ENCODE measurements around the gene NOP56. TPM values are rescaled to one million over a fixed set of nuclear protein-coding genes. Genes with fewer than 3 reads are reported as not detected.
"Not testable (repeated sequence)": the region's sequence is repeated elsewhere in the genome, so short reads cannot be mapped to it uniquely, and the experiment has no call there.

NOP56 gene
- total RNA-seq, 1 experiment from 2014 or later = 350 TPM

DNA sequence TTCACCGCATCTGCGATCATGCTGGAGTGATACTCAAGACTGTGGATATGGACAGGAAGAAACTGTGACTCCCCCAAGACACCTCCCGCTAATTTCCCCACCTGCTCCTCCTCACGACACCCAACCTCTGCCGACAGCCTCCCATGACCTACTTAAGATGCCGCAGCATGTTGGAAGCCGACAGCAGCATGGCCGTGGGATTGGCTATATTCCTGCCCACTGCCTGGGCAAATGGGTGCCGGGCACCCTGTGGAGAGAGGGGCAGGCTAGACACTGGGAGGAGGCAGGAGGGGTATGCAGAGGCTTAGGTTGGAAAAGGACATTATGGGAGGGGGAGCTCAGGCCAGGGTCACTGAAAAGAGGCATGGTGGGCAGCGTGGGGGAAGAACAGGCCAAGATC, 7.1 kb downstream of the NOP56 start:
- DNase-seq (ENCODE audit: low read depth, low spot score) = no peak
- in situ Hi-C loops (cut with HindIII; ENCODE audit: low pct_unique_long_range_greater_than_20kb, low sequenced_read_pairs) = no loop called here

GRCh38 chr20:2663364-2663886, 11.0 kb downstream of the NOP56 start:
- DNase-seq (ENCODE audit: low read depth, low spot score) = no peak
- in situ Hi-C loops (cut with HindIII; ENCODE audit: low pct_unique_long_range_greater_than_20kb, low sequenced_read_pairs) = no loop called here

DNA sequence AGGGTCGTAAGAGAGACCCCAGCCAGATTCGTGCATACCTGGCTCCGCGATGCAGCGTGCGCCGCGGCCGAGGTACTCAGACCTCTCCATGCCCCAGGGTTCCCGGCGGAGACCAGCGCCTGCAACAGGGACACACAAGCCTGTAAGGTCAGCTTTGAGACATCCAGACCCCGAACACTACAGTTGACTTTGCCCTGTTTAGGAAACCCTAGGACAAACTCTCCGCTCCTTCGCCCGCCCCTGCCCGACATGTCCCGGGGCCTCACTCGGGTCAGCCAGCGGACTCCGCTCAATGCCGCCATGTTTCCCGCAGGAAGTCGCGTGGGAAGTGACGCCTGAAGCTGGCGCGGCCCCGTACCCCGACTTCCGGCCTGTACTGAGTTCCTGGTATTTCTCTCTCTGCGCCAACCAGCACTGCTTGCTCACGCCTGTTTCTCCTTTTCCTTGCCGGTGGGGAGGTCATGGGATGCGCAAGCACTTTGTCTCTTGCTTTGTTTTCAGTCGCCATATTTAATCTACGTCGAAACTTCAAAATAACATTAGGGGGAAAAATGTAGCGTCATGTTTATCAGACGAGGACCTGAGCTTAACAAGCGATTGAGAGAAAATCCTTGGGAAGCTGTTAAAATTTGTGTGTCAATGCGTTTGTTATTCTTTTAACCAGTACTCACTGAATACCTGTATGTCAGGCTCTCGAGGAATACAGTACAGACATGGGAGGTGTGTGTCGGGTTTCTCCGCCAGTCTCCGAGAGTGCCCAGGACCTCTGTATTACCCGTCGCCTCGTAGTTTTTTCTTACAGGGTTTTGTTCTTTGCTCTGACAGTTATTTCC, 11.7 kb downstream of the NOP56 start, which contains the start of gene IDH3B:
Gene IDH3B (minus strand): TSS at position 330 of the 833 bp plus-strand sequence. CDS start 28 bp downstream, at position 302.
- peak; percentile 96 for DNase-seq (ENCODE audit: low read depth, low spot score)
- in situ Hi-C loops (cut with HindIII; ENCODE audit: low pct_unique_long_range_greater_than_20kb, low sequenced_read_pairs) = no loop called here

DNA sequence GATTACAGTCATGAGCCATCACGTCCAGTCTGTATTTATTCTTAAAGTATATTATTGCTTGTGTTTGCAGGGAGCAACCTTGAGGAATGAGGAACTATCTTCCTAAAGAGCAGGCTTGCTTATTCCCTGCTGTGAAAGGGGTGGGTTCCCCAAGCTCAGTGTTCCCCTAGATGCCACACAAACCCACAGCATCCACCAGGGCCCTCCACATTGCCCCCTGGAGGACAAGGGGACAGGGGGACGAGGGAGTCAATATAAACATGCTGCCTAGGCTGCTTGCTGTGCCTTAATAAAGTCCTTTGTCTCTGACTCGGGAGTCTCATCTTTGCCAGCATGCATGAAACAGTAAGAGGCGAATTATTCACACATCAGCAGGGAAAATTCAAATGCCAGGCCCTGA, 19.5 kb downstream of the NOP56 start:
- in situ Hi-C loops (cut with HindIII; ENCODE audit: low pct_unique_long_range_greater_than_20kb, low sequenced_read_pairs) = no loop called here
- DNase-seq (ENCODE audit: low read depth, low spot score) = peak; percentile 48

- in situ Hi-C loops (cut with HindIII; ENCODE audit: low pct_unique_long_range_greater_than_20kb, low sequenced_read_pairs) = no loop called here
- no peak for DNase-seq (ENCODE audit: low read depth, low spot score)
These were observed 20.0 kb downstream of the NOP56 start for GRCh38 chr20:2672446-2672845.

DNA sequence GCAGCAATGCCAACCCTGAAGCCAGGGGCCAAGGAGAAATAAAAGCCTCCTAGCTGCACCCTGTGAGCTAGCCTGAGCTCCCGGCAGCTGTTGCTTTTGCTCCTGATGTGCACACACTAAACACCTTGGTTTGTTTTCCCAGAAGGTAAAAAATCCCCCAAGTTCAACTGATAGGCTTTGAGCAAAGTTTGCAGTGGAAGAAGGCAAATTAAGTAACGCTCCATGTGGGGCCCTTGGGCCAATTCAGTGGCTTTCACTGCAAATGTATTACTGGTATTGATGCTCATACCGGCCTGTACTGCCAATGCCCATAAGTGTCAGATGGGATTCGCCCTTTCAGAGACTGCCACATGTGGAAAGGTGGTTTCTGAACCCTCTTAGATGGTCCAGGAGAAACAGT, 21.0 kb downstream of the NOP56 start:
- in situ Hi-C loops (cut with HindIII; ENCODE audit: low pct_unique_long_range_greater_than_20kb, low sequenced_read_pairs) = no loop called here
- DNase-seq (ENCODE audit: low read depth, low spot score) = no peak

DNA sequence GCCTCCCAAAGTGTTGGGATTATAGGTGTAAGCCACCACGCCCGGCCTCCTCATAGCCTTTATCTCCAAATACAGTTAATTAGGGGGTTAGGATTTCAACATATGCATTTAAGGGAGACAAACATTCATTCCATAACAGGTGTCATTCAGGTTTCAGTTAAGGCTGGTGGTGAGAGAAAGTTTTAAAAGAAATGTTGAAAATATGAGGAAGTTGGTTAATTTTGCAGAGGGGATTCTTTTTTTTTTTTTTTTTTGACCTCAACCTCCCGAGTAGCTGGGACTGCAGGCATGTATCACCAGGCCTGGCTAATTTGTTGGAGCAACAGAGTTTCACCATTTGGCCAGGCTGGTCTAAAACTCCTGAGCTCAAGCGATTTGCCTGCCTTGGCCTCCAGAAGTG, 27.6 kb downstream of the NOP56 start:
- DNase-seq (ENCODE audit: low read depth, low spot score) = no peak
- in situ Hi-C loops (cut with HindIII; ENCODE audit: low pct_unique_long_range_greater_than_20kb, low sequenced_read_pairs) = no loop called here

GRCh38 chr20:2682040-2682439, 29.6 kb downstream of the NOP56 start:
- in situ Hi-C loops (cut with HindIII; ENCODE audit: low pct_unique_long_range_greater_than_20kb, low sequenced_read_pairs); DNase-seq (ENCODE audit: low read depth, low spot score): not testable (repeated sequence)

DNA sequence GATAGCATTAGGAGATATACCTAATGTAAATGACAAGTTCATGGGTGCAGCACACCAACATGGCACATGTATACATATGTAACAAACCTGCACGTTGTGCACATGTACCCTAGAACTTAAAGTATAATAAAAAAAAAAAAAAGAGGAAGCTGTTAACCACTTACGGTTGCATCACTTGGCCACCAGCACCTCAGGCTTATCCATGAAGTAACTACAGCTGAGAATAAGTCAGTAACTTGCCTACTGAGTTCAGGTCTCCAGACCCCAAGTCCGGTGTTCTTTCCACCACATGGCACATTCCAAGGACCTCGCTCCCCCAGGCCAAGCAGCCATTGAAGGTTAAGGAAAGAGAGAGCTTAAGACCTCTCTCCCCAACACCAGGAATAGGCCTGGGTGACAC, 32.4 kb downstream of the NOP56 start:
- DNase-seq (ENCODE audit: low read depth, low spot score); in situ Hi-C loops (cut with HindIII; ENCODE audit: low pct_unique_long_range_greater_than_20kb, low sequenced_read_pairs): not testable (repeated sequence)

GRCh38 chr20:2687514-2687913, 35.1 kb downstream of the NOP56 start:
- no peak for DNase-seq (ENCODE audit: low read depth, low spot score)
- in situ Hi-C loops (cut with HindIII; ENCODE audit: low pct_unique_long_range_greater_than_20kb, low sequenced_read_pairs) = no loop called here

GRCh38 chr20:2688041-2688591, 35.7 kb downstream of the NOP56 start:
- in situ Hi-C loops (cut with HindIII; ENCODE audit: low pct_unique_long_range_greater_than_20kb, low sequenced_read_pairs) = no loop called here
- peak; percentile 75 for DNase-seq (ENCODE audit: low read depth, low spot score)

DNA sequence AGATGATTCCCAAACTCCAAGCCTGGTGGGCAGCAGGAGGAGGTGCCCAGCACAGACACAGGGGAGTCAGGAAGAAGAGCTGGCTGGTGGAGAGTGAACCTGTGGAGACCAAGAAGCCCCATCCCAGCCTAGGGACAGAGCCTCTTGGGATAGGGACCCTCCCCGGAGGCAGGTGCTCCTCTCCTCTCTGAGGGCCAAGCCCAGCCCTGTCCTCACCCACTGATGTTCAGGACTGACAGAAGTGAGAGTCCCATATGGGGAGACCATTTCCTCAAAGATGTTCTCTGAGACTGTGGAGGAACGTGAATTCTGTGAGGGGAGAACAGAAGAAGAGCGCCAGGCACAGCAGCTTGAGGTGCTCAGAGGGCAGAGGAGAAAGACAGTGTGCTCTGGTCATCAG, 37.8 kb downstream of the NOP56 start:
- no peak for DNase-seq (ENCODE audit: low read depth, low spot score)
- in situ Hi-C loops (cut with HindIII; ENCODE audit: low pct_unique_long_range_greater_than_20kb, low sequenced_read_pairs) = no loop called here

DNA sequence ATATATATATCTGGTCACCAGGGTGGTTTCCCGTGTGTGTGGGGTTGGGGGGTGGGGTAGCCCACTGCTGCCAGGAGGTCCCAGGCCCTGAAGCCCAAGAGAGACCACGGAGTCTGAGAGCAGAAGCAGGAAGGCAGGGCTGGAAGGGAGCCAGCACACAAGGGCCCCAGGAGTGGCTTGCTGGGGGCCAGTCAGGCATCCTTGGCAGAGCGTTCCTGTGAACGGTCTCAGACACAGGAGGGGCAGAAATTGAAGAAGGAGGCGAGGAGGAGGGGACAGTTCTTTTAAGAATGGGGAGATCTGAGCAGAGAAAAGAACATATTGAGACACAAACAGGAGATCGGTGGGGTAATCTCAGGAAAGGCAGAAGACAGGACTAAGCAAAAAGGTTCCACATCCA, 38.3 kb downstream of the NOP56 start:
- no peak for DNase-seq (ENCODE audit: low read depth, low spot score)
- in situ Hi-C loops (cut with HindIII; ENCODE audit: low pct_unique_long_range_greater_than_20kb, low sequenced_read_pairs) = no loop called here

DNA sequence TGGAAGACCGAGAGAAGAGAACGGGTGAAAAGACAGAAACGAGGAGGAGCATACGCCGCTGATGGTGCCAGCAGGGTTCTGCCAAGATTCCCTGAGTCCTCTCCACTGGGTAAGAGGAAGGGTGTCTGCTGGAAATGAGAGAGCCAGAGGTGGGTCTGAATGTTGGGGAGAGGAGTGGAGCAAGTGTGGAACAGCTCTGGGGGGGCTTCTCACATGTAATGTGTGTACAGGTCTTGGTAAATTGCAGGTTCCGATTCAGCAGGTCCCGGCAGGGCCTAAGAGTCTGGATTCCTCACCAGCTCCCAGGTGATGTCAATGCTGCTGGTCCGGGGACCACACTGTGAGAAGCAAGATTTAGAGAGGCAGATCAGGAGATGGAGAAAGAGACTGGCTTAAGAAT, 38.7 kb downstream of the NOP56 start:
- DNase-seq (ENCODE audit: low read depth, low spot score) = no peak
- in situ Hi-C loops (cut with HindIII; ENCODE audit: low pct_unique_long_range_greater_than_20kb, low sequenced_read_pairs) = no loop called here

DNA sequence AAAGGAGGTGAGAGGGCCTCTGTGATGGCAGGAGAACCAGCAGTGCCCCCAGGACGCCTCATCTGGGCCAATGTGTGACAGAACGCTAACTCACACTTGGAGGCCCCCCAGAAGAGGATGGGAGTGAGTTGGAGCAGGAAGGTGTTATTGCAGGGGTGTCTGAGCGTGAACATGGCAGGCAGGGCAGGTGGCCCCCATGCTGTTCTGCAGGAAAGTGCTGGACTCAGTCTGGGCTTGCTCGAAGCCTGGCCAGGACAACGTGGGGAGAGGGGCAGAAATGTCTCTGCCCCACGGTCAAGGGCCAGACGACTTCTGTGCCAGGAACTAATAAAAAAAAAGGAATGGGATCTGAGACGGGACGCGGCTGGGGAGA, 39.2 kb downstream of the NOP56 start:
- in situ Hi-C loops (cut with HindIII; ENCODE audit: low pct_unique_long_range_greater_than_20kb, low sequenced_read_pairs) = no loop called here
- no peak for DNase-seq (ENCODE audit: low read depth, low spot score)

- in situ Hi-C loops (cut with HindIII; ENCODE audit: low pct_unique_long_range_greater_than_20kb, low sequenced_read_pairs) = no loop called here
- DNase-seq (ENCODE audit: low read depth, low spot score) = peak; percentile 8
These were observed 39.8 kb downstream of the NOP56 start, which contains the start of gene EBF4 for GRCh38 chr20:2692036-2692885. EBF4 (plus strand) TSS chr20:2692780; CDS start chr20:2693646, 866 bp downstream.

- DNase-seq (ENCODE audit: low read depth, low spot score) = no peak
- in situ Hi-C loops (cut with HindIII; ENCODE audit: low pct_unique_long_range_greater_than_20kb, low sequenced_read_pairs) = no loop called here
These were observed 40.5 kb downstream of the NOP56 start for GRCh38 chr20:2692886-2693285.
